B cell (primary cell): ENCODE data around the gene GRPEL2. TPM values are rescaled to one million over a fixed set of nuclear protein-coding genes. Genes with fewer than 3 reads are reported as not detected.

Experiments
- ATAC-seq: fragments of 200-7000 bp; cut with Tn5 transposase; one replicate; pipeline ENCODE4 v1.10.0; 2021; ENCODE audit warnings: low read depth, mild to moderate bottlenecking, moderate number of reproducible peaks, moderate library complexity
- CTCF ChIA-PET: fragments of 350-600 bp; sonication (Branson Sonifier 250); formaldehyde crosslinking; loops from one replicate; lab custom pipeline; 2021; ENCODE audit warnings: antibody characterized with exemption, inconsistent platforms; lab: Charles Lee
- POLR2A ChIA-PET: fragments of 350-600 bp; sonication (Branson Sonifier 250); formaldehyde crosslinking; loops from one replicate; lab custom pipeline; 2021; ENCODE audit warnings: antibody characterized with exemption; lab: Charles Lee
- DNase-seq: peaks from one replicate; pipeline ENCODE4 v3.0.0; 2013
- H2AFZ ChIP-seq: 2 replicates; pipeline ENCODE4 v1.6.1; 2012; ENCODE audit warnings: mild to moderate bottlenecking, low read depth, low read length; ENCODE audit not compliant: insufficient read depth, poor library complexity, severe bottlenecking
- H3K27ac ChIP-seq, 2 donors: 1 replicate in 1 of 2; 2 replicates in 1 of 2; pipeline ENCODE4 v1.5.1; 2012 to 2013; ENCODE audit warnings: low read length in 2 of 2, mild to moderate bottlenecking in 2 of 2, moderate library complexity in 1 of 2
- H3K27me3 ChIP-seq, 4 experiments: fragments of 200-600 bp in 1 of 4; sonication (generic) in 1 of 4; replicated peaks in 1 of 4; 1 replicate in 2 of 4; 2 replicates in 2 of 4; pipeline versions ENCODE4 v1.6.1 to v1.7.0; 2013 to 2016; ENCODE audit warnings: low read length in 3 of 4, mild to moderate bottlenecking in 2 of 4, mixed read lengths in 1 of 4, moderate library complexity in 1 of 4; ENCODE audit not compliant: insufficient read depth in 4 of 4, control insufficient read depth in 3 of 4; ENCODE audit errors: control extremely low read depth in 1 of 4
- H3K36me3 ChIP-seq, 2 experiments: replicated peaks in 1 of 2; 1 replicate in 1 of 2; 2 replicates in 1 of 2; pipeline versions ENCODE4 v1.6.1 to v1.7.1; 2013; ENCODE audit warnings: low read length in 1 of 2; ENCODE audit not compliant: insufficient read depth in 2 of 2, control insufficient read depth in 1 of 2; ENCODE audit errors: control extremely low read depth in 1 of 2, extremely low read depth in 1 of 2
- H3K4me1 ChIP-seq, 2 donors: fragments of 200-600 bp in 1 of 2; sonication (generic) in 1 of 2; 1 replicate in 1 of 2; 2 replicates in 1 of 2; pipeline versions ENCODE4 v1.5.1 to v1.6.1; 2013 to 2017; ENCODE audit warnings: low read length in 2 of 2; ENCODE audit not compliant: control insufficient read depth in 2 of 2, insufficient read depth in 2 of 2
- H3K4me2 ChIP-seq: replicated peaks from 2 replicates; pipeline ENCODE3; 2012; ENCODE audit warnings: mild to moderate bottlenecking, low read depth, low read length; ENCODE audit not compliant: poor library complexity, severe bottlenecking
- H3K4me3 ChIP-seq, 5 experiments: fragments of 200-600 bp in 1 of 5; sonication (generic) in 1 of 5; 1 replicate in 3 of 5; 2 replicates in 2 of 5; pipeline versions ENCODE4 v1.5.1 to v1.7.0; 2011 to 2016; ENCODE audit warnings: low read length in 4 of 5, mild to moderate bottlenecking in 4 of 5, low read depth in 2 of 5, control low read depth in 1 of 5, moderate library complexity in 1 of 5; ENCODE audit not compliant: insufficient read depth in 1 of 5; ENCODE audit errors: control extremely low read depth in 1 of 5, extremely low read depth in 1 of 5
- H3K79me2 ChIP-seq: fragments of 200-600 bp; sonication (generic); one replicate; pipeline ENCODE4 v1.6.0; 2016; ENCODE audit warnings: low read length; ENCODE audit not compliant: control insufficient read depth, insufficient read depth
- H3K9ac ChIP-seq: fragments of 200-600 bp; sonication (generic); 2 replicates; pipeline ENCODE4 v1.6.1; 2017; ENCODE audit warnings: mild to moderate bottlenecking, low read length, moderate library complexity
- H3K9me3 ChIP-seq, 3 donors: one replicate each; pipeline versions ENCODE4 v1.6.1 to v1.7.1; 2013; ENCODE audit warnings: low read length in 2 of 3; ENCODE audit not compliant: control insufficient read depth in 2 of 3, insufficient read depth in 1 of 3; ENCODE audit errors: control extremely low read depth in 1 of 3
- H4K20me1 ChIP-seq: 2 replicates; pipeline ENCODE4 v1.6.0; 2012; ENCODE audit warnings: mild to moderate bottlenecking, low read length; ENCODE audit not compliant: insufficient read depth, control insufficient read depth, poor library complexity, severe bottlenecking
- H3K27ac Mint-ChIP-seq: one replicate; pipeline ENCODE4 v1.8.0; 2021; ENCODE audit warnings: mixed read lengths
- H3K27me3 Mint-ChIP-seq: one replicate; pipeline ENCODE4 v1.8.0; 2021; ENCODE audit warnings: mixed read lengths
- H3K4me1 Mint-ChIP-seq: one replicate; pipeline ENCODE4 v1.8.0; 2021; ENCODE audit warnings: mixed read lengths
- H3K4me3 Mint-ChIP-seq: one replicate; pipeline ENCODE4 v1.8.0; 2021; ENCODE audit warnings: mixed read lengths
- H3K9me3 Mint-ChIP-seq: one replicate; pipeline ENCODE4 v1.8.0; 2022; ENCODE audit warnings: mixed read lengths; ENCODE audit not compliant: insufficient read depth
- EZH2 ChIP-seq: IDR thresholded peaks from 2 replicates; pipeline ENCODE4 v1.6.1; 2012; ENCODE audit warnings: borderline replicate concordance, low read depth, mild to moderate bottlenecking, moderate library complexity, low read length; ENCODE audit not compliant: insufficient read depth, poor library complexity, severe bottlenecking
- WGBS: methylation state at CpG from one replicate; pipeline ENCODE4 v1.1.5; 2013; ENCODE audit warnings: missing lambda C conversion rate; ENCODE audit not compliant: insufficient coverage; 5-methylcytosine and 5-hydroxymethylcytosine counted together
- intact Hi-C: fragments of 100-400 bp; cut with micrococcal nuclease; formaldehyde crosslinking; loops from one replicate; pipeline ENCODE4 v1.10.0; 2022
- polyA plus RNA-seq: library from polyadenylated mRNA; depleted of rRNA; stranded (reverse); fragments of >200 nt; gene quantifications from 2 replicates; pipeline ENCODE4 v1.2.3, GENCODE V29; 2012
- total RNA-seq, 2 donors: library from RNA; stranded (reverse); fragments of 120-200 nt in 1 of 2; gene quantifications; 1 replicate in 1 of 2; 2 replicates in 1 of 2; pipeline versions ENCODE4 v1.2.3 to v1.2.4, GENCODE V29; 2013 to 2022
- TF ChIP-seq, protein P1 (sequence below): fragments of 200-600 bp; IDR thresholded peaks from one replicate; pipeline ENCODE4 v1.8.0; 2022; ENCODE audit warnings: antibody characterized with exemption, mild to moderate bottlenecking

Gene GRPEL2
- total and polyA plus RNA-seq, 2 donors (not counting 1 experiment from before 2014, with no cell fraction given): 1.1 to 12.1 TPM

DNA sequence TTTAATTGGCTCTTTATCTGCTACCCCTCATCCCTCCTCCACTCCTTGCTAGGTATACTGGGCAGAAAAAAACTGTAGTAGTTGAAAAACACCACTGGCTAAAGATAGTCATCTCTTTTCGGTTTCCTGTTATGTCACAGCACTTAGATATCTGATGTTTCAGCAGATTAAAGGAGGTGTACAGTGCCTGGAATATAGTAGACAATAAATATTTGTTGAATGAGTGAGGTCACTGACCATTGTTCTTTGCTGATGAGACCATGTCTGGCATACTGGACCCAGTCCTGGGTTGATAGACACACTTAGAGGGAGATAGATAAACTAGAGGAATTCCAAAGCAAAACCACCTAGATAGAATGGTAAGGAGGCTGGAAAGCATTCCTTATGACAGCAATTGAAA is 3.2 kb downstream of the GRPEL2 start:
- Histone ChIP-seq H4K20me1 (peaks cover 17% of the 10 kb centered on the region), H3K27ac (no peak overlapping the region), H3K9me3 (peaks cover 0 to 11% (median 0%) of the 10 kb centered on the region in 3 donors), H3K9ac (no peak overlapping the region), H3K27me3 (no peaks in the 10 kb centered on the region), H3K79me2 (peaks cover 17% of the 10 kb centered on the region), H3K4me2 (no peak overlapping the region), H3K4me1 (peaks cover 11 to 22% of the 10 kb centered on the region in 2 donors), H2AFZ (no peak overlapping the region), H3K36me3 (peaks cover 2 to 52% of the 10 kb centered on the region in 2 experiments), H3K4me3 (no peak overlapping the region)
- ATAC-seq (no peak), DNase-seq (no peak)
- Mint-ChIP-seq H3K27ac (no peak overlapping the region), H3K4me1 (peaks cover 29% of the 10 kb centered on the region), H3K27me3 (no peaks in the 10 kb centered on the region), H3K9me3 (no peaks in the 10 kb centered on the region), H3K4me3 (no peak overlapping the region)
- no CpG with 5 or more reads among the region's 1 CpG for WGBS
- CTCF ChIA-PET: interaction anchor here (1.1 kb wide), 1 partner anchor 22 kb away, joined by 3 read pairs; no protein-coding TSS in a partner anchor
- intact Hi-C loops: loop anchor here (10.0 kb wide), 1 partner anchor 514 kb away; no protein-coding TSS in a partner anchor
- TF ChIP-seq, protein P1, sequence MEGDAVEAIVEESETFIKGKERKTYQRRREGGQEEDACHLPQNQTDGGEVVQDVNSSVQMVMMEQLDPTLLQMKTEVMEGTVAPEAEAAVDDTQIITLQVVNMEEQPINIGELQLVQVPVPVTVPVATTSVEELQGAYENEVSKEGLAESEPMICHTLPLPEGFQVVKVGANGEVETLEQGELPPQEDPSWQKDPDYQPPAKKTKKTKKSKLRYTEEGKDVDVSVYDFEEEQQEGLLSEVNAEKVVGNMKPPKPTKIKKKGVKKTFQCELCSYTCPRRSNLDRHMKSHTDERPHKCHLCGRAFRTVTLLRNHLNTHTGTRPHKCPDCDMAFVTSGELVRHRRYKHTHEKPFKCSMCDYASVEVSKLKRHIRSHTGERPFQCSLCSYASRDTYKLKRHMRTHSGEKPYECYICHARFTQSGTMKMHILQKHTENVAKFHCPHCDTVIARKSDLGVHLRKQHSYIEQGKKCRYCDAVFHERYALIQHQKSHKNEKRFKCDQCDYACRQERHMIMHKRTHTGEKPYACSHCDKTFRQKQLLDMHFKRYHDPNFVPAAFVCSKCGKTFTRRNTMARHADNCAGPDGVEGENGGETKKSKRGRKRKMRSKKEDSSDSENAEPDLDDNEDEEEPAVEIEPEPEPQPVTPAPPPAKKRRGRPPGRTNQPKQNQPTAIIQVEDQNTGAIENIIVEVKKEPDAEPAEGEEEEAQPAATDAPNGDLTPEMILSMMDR: no peak
- no peak for TF ChIP-seq EZH2
- POLR2A ChIA-PET: no interaction called here

GRCh38 chr5:149349382-149349781 is 4.1 kb downstream of the GRPEL2 start:
- Histone ChIP-seq H3K9ac (no peak overlapping the region), H3K4me2 (no peak overlapping the region), H2AFZ (no peak overlapping the region), H3K4me1 (peaks cover 11 to 22% of the 10 kb centered on the region in 2 donors), H4K20me1 (peaks cover 17% of the 10 kb centered on the region), H3K27me3 (no peaks in the 10 kb centered on the region), H3K36me3 (peaks cover 6 to 61% of the 10 kb centered on the region in 2 experiments), H3K79me2 (peaks cover 18% of the 10 kb centered on the region), H3K4me3 (no peak overlapping the region), H3K27ac (no peak overlapping the region), H3K9me3 (peaks cover 0 to 11% (median 0%) of the 10 kb centered on the region in 3 donors)
- TF ChIP-seq, protein P1: no peak
- no peak for TF ChIP-seq EZH2
- no peak for DNase-seq
- WGBS: 100% methylated on average over 3 of the region's 4 CpGs
- CTCF ChIA-PET: interaction anchor here (1.1 to 1.4 kb wide), 2 partner anchors 12 to 21 kb away, joined by 3 read pairs; no protein-coding TSS in a partner anchor
- intact Hi-C loops: loop anchor here (10.0 kb wide), 1 partner anchor 515 kb away; no protein-coding TSS in a partner anchor
- Mint-ChIP-seq H3K27me3 (no peaks in the 10 kb centered on the region), H3K4me3 (no peak overlapping the region), H3K4me1 (peaks cover 25% of the 10 kb centered on the region), H3K27ac (no peak overlapping the region), H3K9me3 (no peaks in the 10 kb centered on the region)
- POLR2A ChIA-PET: no interaction called here
- no peak for ATAC-seq
